ENCODE data around the gene PMIS2. TPM values are rescaled to one million over a fixed set of nuclear protein-coding genes. Genes with fewer than 3 reads are reported as not detected.
A peak's percentile ranks its signal among the peaks of the same experiment; 100 is the strongest.

Gene PMIS2
- total RNA-seq, 1 experiment from 2014 or later, result not detected

GRCh38 chr19:35612224-35612558 is 26.2 kb downstream of the PMIS2 start:
- TF ChIP-seq CTCF (IDR thresholded peaks at IDR 0.05) (no peak), TCF7L2 (IDR thresholded peaks at IDR 0.05; ENCODE audit: low read depth, low read length) (no peak), POLR2AphosphoS5 (IDR thresholded peaks at IDR 0.05; ENCODE audit: low read depth, low read length) (no peak), SIN3A (IDR thresholded peaks at IDR 0.05; ENCODE audit: borderline replicate concordance, insufficient read depth, low read depth, low read length) (no peak), REST (IDR thresholded peaks at IDR 0.05; ENCODE audit: insufficient read depth in 1 of 2, low read depth in 2 of 2, low read length in 1 of 2) (no peak)
- peak overlapping the region; percentile 71 to 75 for H3K4me3 ChIP-seq (ENCODE audit: low read depth in 2 of 2, low read length in 2 of 2)
- in situ Hi-C loops (cut with HindIII; ENCODE audit: low pct_unique_long_range_greater_than_20kb, low sequenced_read_pairs), result no loop called here
- H3K36me3 ChIP-seq (ENCODE audit: control insufficient read depth, insufficient read depth, low read length), result no peaks in the 10 kb centered on the region
- DNase-seq (ENCODE audit: low read depth, low spot score) (no peak), ATAC-seq (peak; percentile 12)
- POLR2A ChIA-PET, result no interaction called here
- CTCF ChIA-PET, result no interaction called here
- no peaks in the 10 kb centered on the region; the same call in 1 of the 2 replicates for H3K9me3 ChIP-seq (ENCODE audit: control insufficient read depth, insufficient read depth, low read depth, low read length)
- no TSS peak for BruUV-seq (replicated peaks)
- no peaks in the 10 kb centered on the region for H3K4me1 ChIP-seq (ENCODE audit: control insufficient read depth, insufficient read depth, low read length)
- peak overlapping the region; percentile 80 for H3K27ac ChIP-seq (ENCODE audit: low read length)
- H3K27me3 ChIP-seq (ENCODE audit: control insufficient read depth, insufficient read depth, low read length), result no peaks in the 10 kb centered on the region
- intact Hi-C loops (cut with micrococcal nuclease; ENCODE audit: unreplicated experiment), result no loop called here

- ATAC-seq, result peak; percentile 99
- no TSS peak for BruUV-seq (replicated peaks)
- H3K27ac ChIP-seq (ENCODE audit: low read length), result peak within 1 kb of the TSS; percentile 80
- TF ChIP-seq CTCF (IDR thresholded peaks at IDR 0.05), result no peak
- 0 out of 2 replicates have a peak, but pooled peaks have one; percentile 35 for TF ChIP-seq TCF7L2 (IDR thresholded peaks at IDR 0.05; ENCODE audit: low read depth, low read length)
- no peak for TF ChIP-seq REST (IDR thresholded peaks at IDR 0.05; ENCODE audit: insufficient read depth in 1 of 2, low read depth in 2 of 2, low read length in 1 of 2)
- peak; percentile 74 for TF ChIP-seq POLR2AphosphoS5 (IDR thresholded peaks at IDR 0.05; ENCODE audit: low read depth, low read length)
- peak; percentile 75; the same call in 1 of the 2 replicates for TF ChIP-seq SIN3A (IDR thresholded peaks at IDR 0.05; ENCODE audit: borderline replicate concordance, insufficient read depth, low read depth, low read length)
- peak within 1 kb of the TSS; percentile 71 to 75 for H3K4me3 ChIP-seq (ENCODE audit: low read depth in 2 of 2, low read length in 2 of 2)
- in situ Hi-C loops (cut with HindIII; ENCODE audit: low pct_unique_long_range_greater_than_20kb, low sequenced_read_pairs) (no loop called here), intact Hi-C loops (cut with micrococcal nuclease; ENCODE audit: unreplicated experiment) (no loop called here)
- no peaks in the 10 kb centered on the region for H3K4me1 ChIP-seq (ENCODE audit: control insufficient read depth, insufficient read depth, low read length)
- H3K36me3 ChIP-seq (ENCODE audit: control insufficient read depth, insufficient read depth, low read length), result no peaks in the 10 kb centered on the region
- no peaks in the 10 kb centered on the region for H3K27me3 ChIP-seq (ENCODE audit: control insufficient read depth, insufficient read depth, low read length)
- ChIA-PET CTCF (interaction anchor here (0.5 to 0.6 kb wide), 4 partner anchors 55 to 1773 kb away, joined by 3 to 10 read pairs (median 5); no protein-coding TSS in a partner anchor), POLR2A (interaction anchor here (0.6 kb wide), 1 partner anchor 20 kb away, joined by 7 read pairs; no protein-coding TSS in a partner anchor)
- no peaks in the 10 kb centered on the region; the same call in 1 of the 2 replicates for H3K9me3 ChIP-seq (ENCODE audit: control insufficient read depth, insufficient read depth, low read depth, low read length)
- peak; percentile 66 for DNase-seq (ENCODE audit: low read depth, low spot score)
Measured at GRCh38 chr19:35612559-35613321, 26.8 kb downstream of the PMIS2 start, which contains the start of gene HAUS5. Gene HAUS5, plus strand, starts transcription at chr19:35612735. Its CDS starts 60 bp downstream, at chr19:35612795.

Measured in Panc1 (cell line).